LoVo (cell line): ENCODE data around the gene PODXL.
A peak's percentile ranks its signal among the peaks of the same experiment; 100 is the strongest.

Experiments used
- DNase-seq: peaks from one replicate; pipeline ENCODE4 v3.0.0-alpha.2; 2016; ENCODE audit warnings: low spot score

The PODXL gene

DNA sequence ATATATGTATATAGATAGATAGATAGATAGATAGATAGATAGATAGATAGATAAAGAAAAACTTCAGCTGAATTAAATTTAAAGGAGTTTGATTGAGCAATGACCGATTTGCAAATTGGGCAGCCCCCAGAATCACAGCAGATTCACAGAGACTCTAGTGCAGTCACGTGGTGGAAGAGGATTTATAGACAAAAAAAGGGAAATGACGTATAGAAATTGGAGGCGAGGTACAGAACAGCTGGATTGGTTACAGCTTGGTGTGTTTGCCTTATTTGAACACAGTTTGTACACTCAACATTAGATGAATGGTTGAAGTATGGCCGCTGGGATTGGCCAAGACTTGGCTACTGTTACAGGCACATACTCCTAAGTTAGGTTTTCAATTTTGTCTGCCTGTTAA lies 8.2 kb upstream of the PODXL start:
- no peak for DNase-seq

DNA sequence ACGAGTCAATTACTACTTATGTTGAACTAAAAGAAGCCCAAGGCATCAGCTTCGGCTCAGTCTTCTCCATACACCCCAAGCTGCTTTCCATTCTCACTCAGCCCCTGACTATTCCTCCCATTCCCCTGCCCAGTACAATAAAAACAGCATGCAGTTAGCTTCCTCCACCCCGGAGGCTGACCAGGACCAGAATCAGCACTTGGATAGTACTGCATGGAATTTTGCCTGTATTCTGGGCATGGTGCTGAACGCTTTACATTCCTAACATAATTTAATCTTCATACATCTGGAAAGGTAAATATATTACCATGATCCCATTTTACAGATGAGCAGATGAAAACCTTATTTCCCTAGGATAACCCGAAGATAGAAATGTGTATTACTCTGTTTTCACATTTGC lies 7.5 kb upstream of the PODXL start:
- no peak for DNase-seq

DNA sequence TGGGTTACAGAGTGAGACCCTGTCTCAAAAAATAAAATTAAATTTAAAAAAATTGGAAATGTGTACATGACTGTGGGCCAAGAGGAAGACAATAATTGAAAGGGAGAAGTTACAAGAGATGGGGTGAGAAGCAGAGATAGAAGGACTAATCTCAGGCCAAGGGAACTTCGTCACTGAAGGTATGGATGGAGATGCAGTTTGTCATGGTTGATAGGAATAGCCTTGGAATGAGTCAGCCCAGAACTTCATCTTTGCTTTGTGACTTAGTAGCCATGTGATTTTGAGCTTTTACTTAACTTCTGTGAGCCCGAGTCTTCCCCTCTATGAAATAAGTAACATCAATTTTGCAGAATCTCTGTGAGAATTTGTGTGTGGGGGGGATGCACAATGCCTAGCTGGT lies 6.5 kb upstream of the PODXL start:
- DNase-seq = no peak

DNA sequence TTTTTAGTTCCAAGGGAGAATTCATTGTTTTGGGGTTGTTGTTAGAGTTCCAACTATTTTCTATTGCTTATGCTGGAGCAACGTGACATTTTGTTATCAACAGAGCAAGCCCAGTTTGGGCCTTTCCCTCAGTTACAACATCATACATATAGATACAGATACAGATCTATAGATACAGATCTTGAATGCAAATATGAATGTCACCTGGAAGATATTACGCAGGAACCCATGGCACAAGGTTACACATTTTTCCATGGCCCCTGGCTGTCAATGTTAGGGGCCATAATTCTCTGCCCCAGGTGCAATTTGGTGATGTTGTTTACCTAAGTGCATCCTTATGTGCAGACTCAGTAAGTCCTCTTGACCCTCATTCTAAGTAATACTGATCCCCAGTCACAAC lies 3.6 kb upstream of the PODXL start:
- DNase-seq = no peak

DNA sequence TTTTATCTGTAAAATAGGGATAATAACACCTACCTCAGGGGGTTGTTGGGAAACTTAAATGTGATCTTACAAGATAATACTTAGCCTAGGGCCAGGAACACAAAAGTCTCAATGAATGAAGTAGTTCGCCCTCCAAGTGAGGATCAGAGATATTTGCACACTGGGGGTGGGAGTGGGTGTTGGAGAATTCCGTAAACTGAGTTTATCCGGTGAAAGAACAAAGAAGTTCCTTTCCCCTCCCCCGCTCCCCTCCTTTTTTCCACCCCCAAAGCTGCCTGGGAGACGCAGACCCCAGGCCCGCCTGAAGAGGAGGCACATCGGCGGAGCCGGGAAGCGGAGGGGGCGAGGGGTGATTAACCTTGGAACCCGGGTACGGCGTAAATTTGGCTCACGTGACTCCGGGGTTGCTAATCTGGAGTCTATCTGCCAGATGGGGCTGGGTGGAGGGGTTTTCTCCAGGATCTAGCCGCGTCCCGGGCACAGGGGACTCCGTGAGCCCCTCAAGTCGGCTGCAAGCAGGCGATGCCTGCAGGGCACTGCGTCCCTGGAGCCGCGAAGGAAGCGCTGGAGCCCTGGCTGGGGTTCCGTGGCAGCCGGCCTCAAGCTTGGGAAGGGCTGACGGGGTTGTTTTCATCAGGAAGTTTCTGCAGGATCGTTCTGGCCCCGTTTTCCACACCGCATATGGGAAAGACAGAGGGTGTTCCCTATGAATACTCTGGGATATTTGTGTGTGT lies 1.4 kb upstream of the PODXL start:
- DNase-seq = no peak

DNA sequence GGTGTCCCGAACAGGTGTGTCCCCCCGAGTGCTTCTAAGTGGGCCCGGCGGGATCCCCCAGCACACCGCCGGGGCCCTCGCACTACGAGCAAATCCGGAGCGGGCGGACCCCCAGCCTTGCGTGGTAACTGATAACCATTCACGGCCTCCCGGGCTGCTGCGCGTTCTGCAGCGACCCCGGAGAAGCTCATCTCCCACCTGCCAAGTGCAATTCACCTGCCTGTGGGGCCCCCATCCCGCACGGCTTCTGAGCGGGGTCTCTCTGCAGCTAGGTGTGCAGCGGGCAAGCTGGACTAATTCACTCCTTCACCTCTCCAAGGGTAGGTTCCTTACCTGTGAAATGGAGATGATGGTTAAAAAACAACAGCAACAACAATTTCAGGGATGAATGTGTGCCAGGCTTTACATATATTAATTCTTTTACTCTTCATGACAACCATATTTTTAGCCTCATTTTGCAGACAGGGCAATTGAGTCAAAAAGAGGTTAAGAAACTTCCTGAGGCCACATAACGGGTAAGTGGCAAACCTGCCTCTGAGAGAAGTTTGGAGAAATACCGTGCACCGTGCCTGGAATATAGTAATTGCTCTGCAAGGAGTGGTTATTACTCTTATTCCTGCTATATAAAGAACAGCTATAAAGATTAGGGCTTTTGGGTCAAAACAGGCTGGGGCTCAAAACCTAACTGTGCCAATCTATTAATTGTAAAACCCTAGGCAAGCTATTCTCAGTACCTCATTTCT lies 652 bp upstream of the PODXL start:
- DNase-seq = no peak

DNA sequence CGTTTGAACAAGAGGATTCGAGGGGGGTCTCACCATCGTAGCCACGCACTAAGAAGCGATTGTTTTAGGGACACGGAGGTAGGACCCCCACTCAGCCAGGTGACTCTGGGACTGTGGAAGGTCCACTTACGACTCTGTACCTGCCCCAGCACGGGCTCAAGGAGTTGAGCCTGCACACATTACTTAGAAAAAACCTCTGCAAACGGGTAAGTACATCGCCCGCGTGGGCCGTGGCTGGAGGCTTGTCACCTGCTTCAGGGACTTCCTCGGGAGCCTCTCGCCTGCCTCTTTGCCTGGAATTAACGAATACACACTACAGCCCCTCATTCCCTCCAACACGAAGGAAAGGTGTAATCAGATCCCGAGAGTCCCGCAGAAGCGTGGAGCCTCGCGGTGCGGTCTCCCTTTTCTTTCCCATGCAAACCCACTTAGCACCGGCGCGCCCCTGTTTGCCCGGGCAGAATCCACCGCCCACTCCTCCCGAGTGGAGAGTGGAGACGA lies 826 bp downstream of the PODXL start:
- DNase-seq = peak; percentile 24

DNA sequence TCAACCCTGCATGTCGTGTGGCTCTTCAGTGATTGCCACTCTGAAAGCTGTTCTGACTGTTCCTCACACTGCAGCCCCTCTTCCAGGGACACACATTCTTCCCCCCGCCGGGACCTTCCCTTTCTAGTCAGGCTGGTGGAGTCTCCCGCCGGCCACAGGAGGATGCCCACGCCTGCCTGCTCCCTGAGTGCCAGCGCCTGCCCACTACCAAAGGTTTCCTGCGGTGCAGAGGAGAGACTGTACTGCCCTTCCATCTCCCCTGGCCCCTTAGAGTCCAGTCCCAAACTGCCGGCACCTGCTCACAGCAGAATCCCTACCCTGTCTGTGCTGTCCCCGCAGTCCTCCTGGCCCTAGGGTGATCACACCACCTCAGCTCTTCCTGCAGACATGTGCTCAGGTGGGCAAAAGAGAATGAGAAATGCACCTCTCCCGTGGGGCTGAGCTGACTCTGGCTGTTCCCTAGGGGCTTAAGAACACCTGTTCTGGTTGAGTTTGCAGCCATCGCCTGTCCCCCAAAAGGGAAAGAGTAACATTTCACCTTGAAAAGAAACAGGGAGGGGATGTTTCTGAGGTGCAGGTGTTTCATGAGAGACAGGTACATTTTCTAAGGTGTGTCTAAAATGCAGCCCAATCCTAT lies 1.4 kb downstream of the PODXL start:
- DNase-seq = no peak

DNA sequence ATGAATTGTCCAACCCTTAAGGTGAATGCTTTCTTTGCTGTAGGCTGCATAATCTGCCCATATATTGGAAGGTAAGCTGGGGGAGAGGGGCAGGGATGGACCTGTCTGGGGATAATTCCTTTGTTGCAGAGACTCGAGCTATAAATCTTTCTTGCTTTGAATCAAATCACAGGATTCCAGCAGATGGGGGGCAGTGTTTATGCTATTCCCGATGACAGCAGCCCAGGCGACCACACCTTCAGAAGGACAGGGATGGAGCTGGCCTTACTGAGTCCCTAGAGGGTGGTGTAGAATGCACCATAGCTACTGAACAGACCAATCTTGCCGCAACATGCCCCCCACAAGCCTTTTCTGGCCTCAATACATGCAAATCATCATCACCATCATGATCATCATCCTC lies 2.5 kb downstream of the PODXL start:
- DNase-seq = no peak

DNA sequence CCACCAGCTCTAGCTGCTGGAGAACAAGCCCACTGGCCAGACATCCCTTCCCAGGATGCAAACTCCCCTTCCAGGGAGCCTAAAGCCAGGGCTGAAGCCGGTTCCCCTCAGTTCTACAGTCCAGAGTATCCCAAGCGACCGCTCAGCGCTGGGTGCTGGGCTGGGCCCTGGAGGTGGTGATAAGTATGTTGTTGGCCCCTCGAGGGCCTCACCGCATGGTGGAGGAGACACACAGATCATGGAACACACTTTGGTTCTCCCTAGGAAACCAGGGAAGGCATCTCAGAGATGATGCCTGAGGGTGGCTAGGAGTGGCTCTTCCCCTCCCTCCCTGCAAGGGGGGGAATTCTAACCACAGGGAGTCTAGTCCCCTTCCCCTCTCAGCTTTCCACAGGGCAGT lies 4.4 kb downstream of the PODXL start:
- DNase-seq = no peak

DNA sequence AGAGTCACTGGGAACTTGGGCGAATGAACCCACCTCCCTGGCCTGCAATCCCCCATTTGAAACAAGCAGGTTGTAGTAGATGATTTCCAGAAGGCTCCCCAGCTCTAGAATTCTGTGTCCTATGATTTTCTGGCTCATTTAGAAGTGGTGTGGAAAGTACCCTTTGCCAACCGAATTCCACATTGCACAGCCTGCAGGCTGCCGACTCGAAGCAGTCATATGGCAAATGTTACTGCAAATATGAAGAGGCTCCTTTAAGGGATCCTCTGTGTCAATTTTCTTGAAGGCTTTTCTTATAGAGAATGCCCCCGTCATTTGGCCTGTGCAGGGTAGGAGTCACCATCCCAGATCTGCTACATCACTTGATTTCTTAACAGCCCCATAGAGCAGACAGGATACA lies 5.6 kb downstream of the PODXL start:
- DNase-seq = no peak

DNA sequence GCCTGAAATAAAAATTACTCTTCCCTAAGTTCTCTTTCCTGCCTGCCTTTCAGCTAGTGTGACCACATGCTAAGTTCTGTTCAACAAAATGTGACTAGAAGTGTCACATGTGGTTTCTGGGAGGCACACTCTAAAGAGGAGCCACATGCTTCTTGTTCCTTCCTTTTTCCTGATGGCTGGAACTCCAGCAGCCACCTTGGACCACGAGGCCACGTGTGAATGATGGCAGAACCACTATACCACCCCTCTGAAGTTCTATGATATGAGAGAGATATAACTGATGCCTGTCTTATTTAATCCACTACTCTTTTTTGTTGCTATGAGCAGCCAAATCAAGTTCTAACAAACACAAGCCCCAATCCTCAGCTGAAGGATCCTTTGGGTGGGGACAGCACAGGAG lies 8.1 kb downstream of the PODXL start:
- DNase-seq = no peak

DNA sequence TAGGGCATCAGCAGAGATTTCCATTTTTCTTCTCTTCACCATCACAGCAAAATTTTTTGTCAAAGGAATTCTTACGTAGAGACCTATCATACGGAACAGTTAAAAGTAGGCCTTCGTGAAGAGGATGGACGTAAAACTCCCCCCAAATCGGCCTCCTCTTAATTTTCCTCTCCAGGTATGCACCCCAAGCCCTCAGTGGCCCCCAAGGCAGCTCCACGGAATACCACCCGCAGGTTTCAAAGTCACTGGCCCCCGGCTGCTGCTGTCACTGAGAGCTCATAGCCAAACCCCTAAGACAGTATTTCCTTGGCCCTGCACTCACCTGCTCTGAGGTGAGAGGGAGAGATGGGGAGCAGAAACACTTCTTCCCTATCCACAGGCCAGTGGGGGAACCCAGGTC lies 8.8 kb downstream of the PODXL start:
- no peak for DNase-seq

DNA sequence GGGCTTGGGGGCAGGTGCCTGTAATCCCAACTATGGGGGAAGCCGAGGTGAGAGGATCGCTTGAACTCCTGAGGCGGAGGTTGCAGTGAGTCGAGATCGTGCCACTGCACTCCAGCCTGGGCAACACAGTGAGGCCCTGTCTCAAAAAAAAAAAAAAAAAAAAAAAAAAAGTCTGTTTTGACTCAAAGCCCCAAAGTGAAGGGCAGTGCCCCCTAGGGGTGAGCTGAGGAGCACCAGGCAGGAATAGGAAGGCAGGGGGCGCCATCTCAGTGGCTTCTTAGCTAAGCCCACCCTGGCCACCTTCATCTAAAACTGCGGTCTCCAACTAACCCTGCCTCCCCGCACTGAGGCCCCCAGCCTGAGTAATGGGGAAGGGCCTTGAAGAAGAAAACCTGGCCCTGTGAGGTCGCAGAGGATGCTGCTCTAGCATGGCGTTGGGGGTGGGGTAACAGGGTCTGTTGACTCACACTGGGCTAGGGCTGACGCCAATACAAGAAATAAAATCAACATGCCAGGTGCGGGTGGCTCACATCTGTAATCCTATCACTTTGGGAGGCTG lies 9.8 kb downstream of the PODXL start:
- DNase-seq = peak; percentile 38

DNA sequence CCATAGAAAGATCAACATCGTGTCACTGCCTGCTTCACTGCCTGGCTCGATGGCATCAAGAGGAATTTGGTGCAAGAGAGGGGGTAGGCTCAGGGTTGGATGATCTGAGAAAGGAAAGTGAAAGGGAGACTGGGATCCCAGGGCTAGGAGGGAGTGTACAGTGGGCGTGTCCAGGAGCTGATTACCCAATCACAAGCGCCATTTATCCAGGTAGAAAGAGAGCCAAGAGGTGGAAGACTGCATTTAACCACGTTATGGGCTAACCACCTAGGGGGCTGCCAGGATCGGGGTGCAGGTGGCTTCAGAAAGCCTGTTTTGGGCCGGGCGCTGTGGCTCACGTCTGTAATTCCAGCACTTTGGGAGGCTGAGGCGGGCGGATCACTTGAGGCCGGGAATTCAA lies 10.3 kb downstream of the PODXL start:
- DNase-seq = peak; percentile 86

DNA sequence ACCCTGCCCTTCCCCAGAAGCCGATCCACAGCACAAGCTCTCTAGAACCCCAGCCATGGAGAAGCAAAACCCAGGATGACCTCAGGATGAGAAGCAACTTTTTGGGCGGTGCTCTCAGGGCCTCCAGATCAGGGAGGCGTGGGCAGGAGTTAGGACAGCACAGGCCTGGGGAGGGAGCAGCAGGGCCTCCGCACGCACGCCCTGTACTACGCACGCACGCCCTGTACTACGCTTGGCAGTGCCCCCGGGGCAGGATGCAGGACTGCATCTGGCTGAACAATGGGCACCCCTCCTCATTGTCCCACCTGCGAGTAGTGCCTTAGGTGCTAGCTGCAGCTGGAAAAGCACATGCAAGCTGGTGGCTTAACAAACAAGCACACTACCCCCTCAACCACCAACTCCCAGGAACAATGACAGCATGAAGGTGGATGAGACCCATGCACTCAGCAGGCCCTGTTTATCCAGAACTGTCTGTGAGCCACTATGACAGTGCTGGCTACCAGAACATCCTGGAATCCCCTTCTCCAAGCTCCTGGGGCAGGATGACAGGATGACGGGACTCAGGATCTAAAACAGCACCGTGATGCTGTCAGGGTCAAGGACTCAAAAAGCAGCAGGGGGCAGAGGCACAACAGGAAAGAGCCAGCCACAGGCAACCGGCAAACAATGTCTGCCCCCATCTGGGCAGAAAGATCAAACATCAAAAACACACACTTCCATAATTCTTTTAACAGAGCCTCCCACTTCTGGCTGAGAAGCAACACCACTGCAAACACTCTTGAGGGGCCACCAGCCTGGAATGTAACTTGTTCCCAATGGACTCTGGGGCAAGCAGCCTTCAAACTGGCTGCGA lies 11.8 kb downstream of the PODXL start:
- no peak for DNase-seq

DNA sequence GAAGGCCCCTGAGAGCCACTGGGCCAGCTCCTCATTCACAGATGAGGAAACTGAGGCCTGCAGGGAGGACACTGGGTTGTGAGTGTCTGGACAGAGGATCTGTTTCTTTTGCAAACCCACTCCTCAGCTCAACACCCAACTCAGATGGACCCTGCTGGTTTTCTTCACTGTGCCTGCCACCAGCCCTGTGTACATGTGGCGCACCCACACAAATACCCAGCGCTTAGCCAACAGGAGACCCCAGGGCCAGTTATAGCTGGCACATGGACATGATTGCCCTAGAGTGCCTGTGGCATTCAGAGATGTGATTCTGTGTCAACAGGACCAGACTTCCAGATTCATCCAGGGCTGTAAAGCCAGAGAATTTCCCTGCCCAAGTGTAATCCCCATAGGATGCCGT lies 12.4 kb downstream of the PODXL start:
- no peak for DNase-seq

DNA sequence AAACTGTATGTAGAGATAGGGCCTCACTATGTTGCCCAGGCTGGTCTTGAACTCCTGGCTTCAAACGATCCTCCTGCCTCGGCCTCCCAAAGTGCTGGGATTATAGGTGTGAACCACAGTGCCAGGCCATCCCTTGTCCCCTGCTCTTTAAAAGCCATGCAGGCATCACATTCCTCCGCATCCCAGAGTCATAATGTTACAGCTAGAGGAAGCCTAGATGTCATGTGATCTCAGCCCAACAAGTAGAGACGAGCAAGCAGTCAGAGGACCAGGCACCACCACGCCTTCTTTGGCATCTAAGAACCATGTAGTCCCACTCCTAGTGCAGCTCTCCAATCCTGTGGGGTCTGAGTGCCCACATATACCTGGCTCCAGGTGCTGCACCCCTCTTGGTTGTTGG lies 13.1 kb downstream of the PODXL start:
- no peak for DNase-seq

DNA sequence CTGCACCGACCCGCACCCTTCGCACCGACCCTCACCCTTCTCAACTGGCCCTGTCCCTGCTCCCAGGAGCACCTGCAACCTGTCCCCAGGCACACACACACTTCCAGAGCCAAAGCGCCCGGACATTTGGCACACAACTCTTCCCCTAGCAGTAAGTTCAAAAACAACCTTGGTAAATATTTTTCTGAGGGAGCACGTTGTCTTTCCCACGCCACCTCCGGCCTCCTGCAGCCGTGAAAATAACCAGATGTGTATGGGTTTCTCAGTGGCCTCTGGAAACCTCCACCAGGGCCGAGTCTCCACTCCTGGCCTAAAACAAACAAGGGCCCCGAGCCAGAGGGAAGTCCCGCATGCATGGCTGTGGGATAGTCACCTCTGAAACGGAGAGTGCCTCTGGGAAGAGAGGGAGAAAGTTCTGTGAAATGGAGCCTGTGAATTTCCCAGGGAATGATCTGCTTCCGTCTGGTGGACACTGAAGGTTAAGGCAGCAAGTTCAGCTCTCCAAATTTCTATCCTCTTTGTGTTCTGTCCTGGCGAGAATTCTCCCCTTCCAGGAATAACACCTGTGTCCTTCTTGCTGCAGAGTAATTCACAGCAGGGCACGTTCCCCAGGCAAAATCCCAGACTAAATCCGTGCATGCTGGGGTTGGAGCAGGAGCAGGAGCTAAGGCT lies 15.8 kb downstream of the PODXL start:
- DNase-seq = no peak

DNA sequence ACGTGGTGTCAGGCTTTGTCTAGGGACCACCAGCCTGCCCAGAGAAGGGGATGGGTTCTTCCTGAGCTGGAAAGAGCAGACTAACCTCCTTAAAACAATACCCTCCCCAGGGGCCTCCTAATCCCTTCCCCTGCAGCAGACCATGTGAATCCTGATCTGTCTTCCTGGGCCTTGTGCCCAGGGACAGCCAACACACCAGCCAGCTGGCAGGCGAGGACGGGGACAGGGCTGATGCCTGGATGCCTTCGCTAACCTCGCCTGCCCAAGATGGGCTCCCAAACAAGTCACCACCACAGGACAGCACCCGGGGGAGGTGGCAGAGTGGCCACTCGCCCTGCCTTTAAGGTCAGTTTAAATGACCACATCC lies 17.6 kb downstream of the PODXL start:
- DNase-seq = peak; percentile 69

DNA sequence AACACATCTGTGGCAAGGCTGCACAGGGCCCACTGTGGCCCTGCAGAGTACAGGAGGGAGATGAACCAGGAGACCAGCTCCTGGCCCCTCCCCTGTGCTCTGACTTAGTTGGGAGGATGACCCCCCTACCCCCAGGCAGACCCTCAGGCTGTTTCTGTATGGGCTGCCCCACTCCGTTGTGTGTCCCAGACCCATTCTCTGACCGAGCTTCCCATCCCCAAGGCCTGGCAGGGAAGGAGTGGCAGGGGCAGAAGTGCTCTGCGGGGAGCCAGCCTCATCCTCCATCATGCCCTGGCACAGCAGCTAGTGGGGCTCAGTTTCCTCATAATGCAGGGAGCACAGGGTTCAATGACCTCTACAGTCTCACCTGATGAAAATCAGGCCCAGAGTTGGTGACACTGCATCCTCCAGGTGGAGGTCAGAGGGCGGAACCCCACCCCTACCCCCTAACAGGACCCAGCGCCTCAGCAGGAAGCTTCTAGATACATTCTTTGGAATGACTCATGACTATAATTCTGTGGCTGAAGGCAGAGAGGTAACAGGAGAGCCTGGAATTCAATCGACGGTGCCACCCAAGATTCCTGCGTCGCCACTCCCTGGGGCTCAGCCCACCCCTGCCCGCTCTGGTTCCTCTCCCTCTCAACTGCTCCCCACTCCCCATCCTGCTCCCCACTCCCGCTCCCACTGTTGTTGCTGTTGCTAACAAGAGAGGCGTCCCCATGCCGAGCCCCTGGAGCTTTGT lies 18.2 kb downstream of the PODXL start:
- peak; percentile 99 for DNase-seq
